HEK293T (cell line): Measurements from ENCODE around the gene BACH2.

Experiments used
- ARNT ChIP-seq: fragments of 450-650 bp; IDR thresholded peaks from 2 replicates; pipeline ENCODE4 v1.6.1; 2017; ENCODE audit warnings: mild to moderate bottlenecking
- BHLHE40 ChIP-seq: fragments of 450-650 bp; IDR thresholded peaks from 2 replicates; pipeline ENCODE4 v1.6.1; 2016; ENCODE audit warnings: mild to moderate bottlenecking, moderate library complexity, borderline replicate concordance
- CTBP1 ChIP-seq: fragments of 450-650 bp; IDR thresholded peaks from 2 replicates; pipeline ENCODE4 v1.6.1; 2016; ENCODE audit warnings: borderline replicate concordance
- FOXM1 ChIP-seq: fragments of 450-650 bp; IDR thresholded peaks from 2 replicates; pipeline ENCODE4 v1.6.1; 2017; ENCODE audit warnings: mild to moderate bottlenecking, borderline replicate concordance
- HDGF ChIP-seq: fragments of 450-650 bp; IDR thresholded peaks from 2 replicates; pipeline ENCODE4 v1.6.1; 2017; ENCODE audit warnings: antibody characterized with exemption, borderline replicate concordance
- LEF1 ChIP-seq: fragments of 450-650 bp; IDR thresholded peaks from 2 replicates; pipeline ENCODE4 v1.6.1; 2017; ENCODE audit warnings: mild to moderate bottlenecking, borderline replicate concordance
- SP1 ChIP-seq: fragments of 450-650 bp; IDR thresholded peaks from 2 replicates; pipeline ENCODE4 v1.6.1; 2017
- TARDBP ChIP-seq: fragments of 450-650 bp; IDR thresholded peaks from 2 replicates; pipeline ENCODE4 v1.6.1; 2016
- ZNF384 ChIP-seq: fragments of 450-650 bp; IDR thresholded peaks from 2 replicates; pipeline ENCODE4 v1.6.1; 2016

GRCh38 chr6:90249034-90249433 lies 47.6 kb downstream of the BACH2 start:
- TF ChIP-seq SP1, result no peak
- TF ChIP-seq CTBP1, result no peak
- TF ChIP-seq ZNF384, result no peak
- TF ChIP-seq HDGF, result no peak
- TF ChIP-seq FOXM1, result no peak
- TF ChIP-seq ARNT, result no peak
- TF ChIP-seq BHLHE40, result no peak
- no peak for TF ChIP-seq TARDBP
- no peak for TF ChIP-seq LEF1
